Ammon's horn (tissue), 1 donor: Measurements from ENCODE around the gene TPPP2.

Experiments used
- DNase-seq: peaks from one replicate; pipeline ENCODE4 v3.0.0-alpha.2; 2016; ENCODE audit warnings: low spot score

The TPPP2 gene

GRCh38 chr14:21017528-21018245 is 12.3 kb upstream of the TPPP2 start:
- DNase-seq = peak; percentile 45

- no peak for DNase-seq
Observed at GRCh38 chr14:21018286-21018685, 11.7 kb upstream of the TPPP2 start.

GRCh38 chr14:21018781-21019180 is 11.2 kb upstream of the TPPP2 start:
- no peak for DNase-seq

GRCh38 chr14:21019366-21019765 is 10.7 kb upstream of the TPPP2 start:
- DNase-seq = no peak

- DNase-seq = no peak
Observed at GRCh38 chr14:21020977-21021545, 9.0 kb upstream of the TPPP2 start.

GRCh38 chr14:21022686-21023085 is 7.3 kb upstream of the TPPP2 start:
- DNase-seq = no peak

- peak; percentile 81 for DNase-seq
Observed at GRCh38 chr14:21023174-21023573, 6.8 kb upstream of the TPPP2 start.

- DNase-seq = no peak
Observed at GRCh38 chr14:21023817-21024584, 6.0 kb upstream of the TPPP2 start.

GRCh38 chr14:21024585-21025370 is 5.2 kb upstream of the TPPP2 start, which contains the start of gene NDRG2:
TSS of gene NDRG2 (minus strand) at chr14:21025061. CDS start at chr14:21023315, 1,746 bp downstream.
- DNase-seq = peak; percentile 79

GRCh38 chr14:21025371-21026273 is 4.4 kb upstream of the TPPP2 start:
- DNase-seq = peak; percentile 83

GRCh38 chr14:21026274-21026987 is 3.6 kb upstream of the TPPP2 start:
- peak; percentile 94 for DNase-seq

GRCh38 chr14:21026988-21027315 is 3.1 kb upstream of the TPPP2 start:
- no peak for DNase-seq

GRCh38 chr14:21030531-21030930 is 514 bp downstream of the TPPP2 start:
- no peak for DNase-seq

GRCh38 chr14:21032326-21033132 is 2.5 kb downstream of the TPPP2 start:
- DNase-seq = no peak

- peak; percentile 44 for DNase-seq
Observed at GRCh38 chr14:21033133-21033698, 3.2 kb downstream of the TPPP2 start.

GRCh38 chr14:21034707-21035106 is 4.7 kb downstream of the TPPP2 start, which contains the start of gene RNASE13:
TSS of gene RNASE13 (minus strand) at chr14:21034807. CDS start at chr14:21034288, 519 bp downstream.
- DNase-seq = no peak

GRCh38 chr14:21036751-21037150 is 6.7 kb downstream of the TPPP2 start:
- DNase-seq = peak; percentile 44

- no peak for DNase-seq
Observed at GRCh38 chr14:21037156-21037555, 7.1 kb downstream of the TPPP2 start.
